Erythroblast (primary cell): ENCODE results near the gene RELN.

Source experiments
- GATA1 ChIP-seq: IDR thresholded peaks from 2 replicates; pipeline ENCODE4 v1.6.1; 2011; ENCODE audit warnings: low read depth, mild to moderate bottlenecking, control low read depth, low read length, moderate library complexity
- POLR2A ChIP-seq: IDR thresholded peaks from 2 replicates; pipeline ENCODE4 v1.6.1; 2011; ENCODE audit warnings: mild to moderate bottlenecking, low read length

DNA sequence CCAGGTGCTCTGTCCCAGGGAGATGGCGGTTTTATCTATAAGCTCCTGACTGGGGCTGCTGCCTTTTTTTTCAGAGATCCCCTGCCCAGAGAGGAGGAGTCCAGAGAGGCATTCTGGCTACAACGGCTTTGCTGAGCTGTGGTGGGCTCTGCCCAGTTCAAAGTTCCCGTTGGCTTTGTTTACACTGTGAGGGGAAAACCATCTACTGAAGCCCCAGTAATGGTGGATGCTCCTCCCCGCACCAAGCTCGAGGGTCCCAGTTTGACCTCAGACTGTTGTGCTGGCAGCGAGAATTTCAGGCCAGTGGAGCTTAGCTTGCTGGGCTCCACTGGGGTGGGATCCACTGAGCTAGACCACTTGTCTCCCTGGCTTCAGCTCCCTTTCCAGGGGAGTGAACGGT lies 527.1 kb downstream of the RELN start:
- TF ChIP-seq POLR2A (no peak), GATA1 (no peak)
